GM20431 (cell line): ENCODE measurements around the gene KRTAP5-8.
"Not testable (repeated sequence)": the region's sequence is repeated elsewhere in the genome, so short reads cannot be mapped to it uniquely, and the experiment has no call there.

Source experiments
- in situ Hi-C: fragments of 300-500 bp; cut with MseI, MboI; formaldehyde crosslinking; loops from one replicate; pipeline ENCODE4 v1.15.0; 2020; ENCODE audit warnings: low sequenced_read_pairs; ENCODE audit not compliant: unreplicated experiment

The KRTAP5-8 gene

GRCh38 chr11:71537977-71538665, at the start of gene KRTAP5-8:
Gene KRTAP5-8, plus strand, starts transcription at chr11:71538025. Its CDS starts 31 bp downstream, at chr11:71538056.
- in situ Hi-C loops, result not testable (repeated sequence)

GRCh38 chr11:71488681-71489270, 49.0 kb upstream of the KRTAP5-8 start:
- in situ Hi-C loops, result no loop called here

GRCh38 chr11:71489311-71490043, 48.3 kb upstream of the KRTAP5-8 start:
- in situ Hi-C loops, result no loop called here

GRCh38 chr11:71490044-71490730, 47.6 kb upstream of the KRTAP5-8 start:
- in situ Hi-C loops, result no loop called here

- in situ Hi-C loops, result no loop called here
These were observed 47.0 kb upstream of the KRTAP5-8 start for GRCh38 chr11:71490731-71491390.

GRCh38 chr11:71491531-71491930, 46.3 kb upstream of the KRTAP5-8 start:
- in situ Hi-C loops, result no loop called here

- in situ Hi-C loops, result no loop called here
These were observed 45.9 kb upstream of the KRTAP5-8 start for GRCh38 chr11:71491940-71492339.

- in situ Hi-C loops, result no loop called here
These were observed 42.3 kb upstream of the KRTAP5-8 start for GRCh38 chr11:71495286-71496230.

- in situ Hi-C loops, result no loop called here
These were observed 41.4 kb upstream of the KRTAP5-8 start for GRCh38 chr11:71496421-71496820.

- in situ Hi-C loops, result no loop called here
These were observed 39.7 kb upstream of the KRTAP5-8 start for GRCh38 chr11:71498091-71498490.

GRCh38 chr11:71499125-71499524, 38.7 kb upstream of the KRTAP5-8 start:
- in situ Hi-C loops, result no loop called here

GRCh38 chr11:71499546-71499945, 38.3 kb upstream of the KRTAP5-8 start:
- in situ Hi-C loops, result no loop called here

GRCh38 chr11:71500601-71501021, 37.2 kb upstream of the KRTAP5-8 start:
- in situ Hi-C loops, result no loop called here

GRCh38 chr11:71501071-71501985, 36.5 kb upstream of the KRTAP5-8 start:
- in situ Hi-C loops, result no loop called here

- in situ Hi-C loops, result no loop called here
These were observed 35.8 kb upstream of the KRTAP5-8 start for GRCh38 chr11:71502026-71502425.

- in situ Hi-C loops, result no loop called here
These were observed 34.9 kb upstream of the KRTAP5-8 start for GRCh38 chr11:71502871-71503435.

GRCh38 chr11:71504531-71504930, 33.3 kb upstream of the KRTAP5-8 start:
- in situ Hi-C loops, result no loop called here

- in situ Hi-C loops, result no loop called here
These were observed 32.8 kb upstream of the KRTAP5-8 start for GRCh38 chr11:71505001-71505400.
